Measurements from ENCODE around the gene CSTPP1.

CSTPP1 gene

DNA sequence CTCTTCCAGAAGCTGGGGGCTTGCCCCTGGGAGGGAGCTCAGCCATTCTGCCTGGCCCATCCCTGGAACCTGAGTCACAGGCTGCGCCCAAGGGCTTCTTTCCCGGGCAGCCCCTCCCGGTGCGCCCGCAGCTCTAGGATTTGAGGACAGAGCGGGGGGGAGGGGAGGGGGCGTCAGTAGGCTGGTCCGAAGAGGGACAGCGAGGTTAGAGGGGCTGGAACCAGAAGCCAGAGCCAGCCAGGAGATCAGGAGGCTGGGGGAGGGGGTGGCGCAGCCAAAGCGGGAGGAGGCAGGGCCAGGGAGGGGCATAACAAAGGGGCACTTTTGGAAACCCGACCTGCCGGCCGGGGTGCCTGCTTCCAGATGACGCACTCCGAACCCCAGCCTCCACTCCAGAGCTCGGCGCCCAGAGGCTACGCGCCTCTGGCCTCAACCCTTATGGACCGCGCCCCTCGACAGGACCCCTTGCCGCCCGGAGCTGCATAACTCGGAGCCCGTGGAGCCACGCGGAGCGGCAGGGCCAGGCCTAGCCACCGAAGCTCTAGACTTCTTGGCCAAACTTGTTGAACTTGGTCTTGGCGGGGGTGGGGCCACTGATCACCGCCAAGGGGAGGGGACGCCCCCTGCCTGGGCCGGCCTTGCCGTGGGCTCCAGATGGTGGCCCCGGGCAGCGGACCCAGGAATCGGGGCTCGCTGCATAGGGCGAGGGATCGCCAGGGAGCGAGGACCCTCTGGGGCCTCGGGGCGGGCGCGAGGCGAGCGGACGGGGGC, 248.9 kb downstream of the CSTPP1 start:
- Histone ChIP-seq H4K20me1 (ENCODE audit: insufficient read depth, low read length) (no peaks in the 10 kb centered on the region), H3K27ac (ENCODE audit: low read length) (no peak overlapping the region), H3K4me3 (ENCODE audit: low read depth in 1 of 2, low read length in 2 of 2) (peak overlapping the region; percentile 45 to 67; a peak in 3 of 4 replicates), H2AFZ (ENCODE audit: low read depth, low read length) (peak overlapping the region; percentile 78), H3K79me2 (ENCODE audit: insufficient read depth, low read length) (no peaks in the 10 kb centered on the region), H3K9me3 (ENCODE audit: insufficient read depth, low read length, severe bottlenecking) (no peaks in the 10 kb centered on the region), H3K4me1 (ENCODE audit: insufficient read depth, low read length) (peaks cover 22% of the 10 kb centered on the region), H3K27me3 (ENCODE audit: insufficient read depth, low read length, poor library complexity) (peaks cover 27% of the 10 kb centered on the region), H3K36me3 (ENCODE audit: insufficient read depth, low read length) (no peaks in the 10 kb centered on the region), H3K9ac (ENCODE audit: low read depth, low read length) (peak overlapping the region; percentile 62), H3K4me2 (ENCODE audit: insufficient read depth, low read length) (peak overlapping the region; percentile 87)
- no peak for TF ChIP-seq EZH2 (IDR thresholded peaks at IDR 0.05; ENCODE audit: borderline replicate concordance, low read depth, low read length, severe bottlenecking)
- TF ChIP-seq, protein P1, sequence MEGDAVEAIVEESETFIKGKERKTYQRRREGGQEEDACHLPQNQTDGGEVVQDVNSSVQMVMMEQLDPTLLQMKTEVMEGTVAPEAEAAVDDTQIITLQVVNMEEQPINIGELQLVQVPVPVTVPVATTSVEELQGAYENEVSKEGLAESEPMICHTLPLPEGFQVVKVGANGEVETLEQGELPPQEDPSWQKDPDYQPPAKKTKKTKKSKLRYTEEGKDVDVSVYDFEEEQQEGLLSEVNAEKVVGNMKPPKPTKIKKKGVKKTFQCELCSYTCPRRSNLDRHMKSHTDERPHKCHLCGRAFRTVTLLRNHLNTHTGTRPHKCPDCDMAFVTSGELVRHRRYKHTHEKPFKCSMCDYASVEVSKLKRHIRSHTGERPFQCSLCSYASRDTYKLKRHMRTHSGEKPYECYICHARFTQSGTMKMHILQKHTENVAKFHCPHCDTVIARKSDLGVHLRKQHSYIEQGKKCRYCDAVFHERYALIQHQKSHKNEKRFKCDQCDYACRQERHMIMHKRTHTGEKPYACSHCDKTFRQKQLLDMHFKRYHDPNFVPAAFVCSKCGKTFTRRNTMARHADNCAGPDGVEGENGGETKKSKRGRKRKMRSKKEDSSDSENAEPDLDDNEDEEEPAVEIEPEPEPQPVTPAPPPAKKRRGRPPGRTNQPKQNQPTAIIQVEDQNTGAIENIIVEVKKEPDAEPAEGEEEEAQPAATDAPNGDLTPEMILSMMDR (IDR thresholded peaks at IDR 0.05; ENCODE audit: borderline replicate concordance, extremely low read depth, low read length, poor library complexity, severe bottlenecking), result no peak
- ATAC-seq (ENCODE audit: insufficient read depth, low read depth) (no peak), DNase-seq (no peak)

DNA sequence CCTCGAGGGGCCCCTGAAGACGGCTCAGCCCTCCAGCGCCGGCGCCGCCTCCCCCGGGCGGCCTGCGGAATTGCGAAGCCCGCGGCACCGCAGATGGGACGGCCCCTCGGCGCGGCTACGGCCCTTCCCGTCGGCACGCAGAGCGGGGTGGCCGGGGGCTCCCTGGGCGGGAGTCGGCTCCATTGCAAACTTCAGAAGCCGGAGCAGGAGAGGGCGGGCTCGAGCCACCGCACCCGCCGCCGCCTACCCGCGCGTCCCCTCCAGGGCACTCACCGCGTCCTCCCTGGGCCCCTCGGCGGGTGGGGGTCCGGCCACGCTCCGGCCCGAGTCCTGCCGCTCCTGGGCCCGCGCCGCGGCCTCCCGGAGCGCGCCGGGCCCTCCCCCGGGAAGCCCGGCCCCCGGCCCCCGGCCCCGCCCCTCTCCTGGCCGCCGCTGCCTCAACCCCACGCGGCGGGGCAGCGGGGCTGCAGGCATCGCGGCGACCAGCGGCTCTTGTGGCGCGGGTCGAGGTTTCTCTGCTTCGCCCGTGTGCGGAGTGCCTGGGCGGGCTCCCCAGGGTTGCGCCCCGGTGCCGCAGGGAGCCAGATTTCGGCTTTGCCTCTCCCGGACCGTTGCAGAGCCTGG, 249.6 kb downstream of the CSTPP1 start, which contains the start of gene PACSIN3:
TSS of gene PACSIN3 (minus strand) at position 359 of the 624 bp plus-strand sequence. CDS start 3,707 bp downstream, outside the sequence.
- Histone ChIP-seq H3K4me2 (ENCODE audit: insufficient read depth, low read length) (peak within 1 kb of the TSS; percentile 87), H3K27me3 (ENCODE audit: insufficient read depth, low read length, poor library complexity) (peaks cover 27% of the 10 kb centered on the region), H4K20me1 (ENCODE audit: insufficient read depth, low read length) (no peaks in the 10 kb centered on the region), H3K4me1 (ENCODE audit: insufficient read depth, low read length) (peaks cover 22% of the 10 kb centered on the region), H3K9ac (ENCODE audit: low read depth, low read length) (peak within 1 kb of the TSS; percentile 62), H2AFZ (ENCODE audit: low read depth, low read length) (peak within 1 kb of the TSS; percentile 78), H3K9me3 (ENCODE audit: insufficient read depth, low read length, severe bottlenecking) (no peaks in the 10 kb centered on the region), H3K27ac (ENCODE audit: low read length) (no peak within 1 kb of the TSS), H3K4me3 (ENCODE audit: low read depth in 1 of 2, low read length in 2 of 2) (peak within 1 kb of the TSS; percentile 45 to 67; a peak in 3 of 4 replicates), H3K36me3 (ENCODE audit: insufficient read depth, low read length) (no peaks in the 10 kb centered on the region), H3K79me2 (ENCODE audit: insufficient read depth, low read length) (no peaks in the 10 kb centered on the region)
- TF ChIP-seq, protein P1 (IDR thresholded peaks at IDR 0.05; ENCODE audit: borderline replicate concordance, extremely low read depth, low read length, poor library complexity, severe bottlenecking), result peak; percentile 20
- peak; percentile 20 for TF ChIP-seq EZH2 (IDR thresholded peaks at IDR 0.05; ENCODE audit: borderline replicate concordance, low read depth, low read length, severe bottlenecking)
- DNase-seq, result peak; percentile 39
- ATAC-seq (ENCODE audit: insufficient read depth, low read depth), result peak; percentile 76

DNA sequence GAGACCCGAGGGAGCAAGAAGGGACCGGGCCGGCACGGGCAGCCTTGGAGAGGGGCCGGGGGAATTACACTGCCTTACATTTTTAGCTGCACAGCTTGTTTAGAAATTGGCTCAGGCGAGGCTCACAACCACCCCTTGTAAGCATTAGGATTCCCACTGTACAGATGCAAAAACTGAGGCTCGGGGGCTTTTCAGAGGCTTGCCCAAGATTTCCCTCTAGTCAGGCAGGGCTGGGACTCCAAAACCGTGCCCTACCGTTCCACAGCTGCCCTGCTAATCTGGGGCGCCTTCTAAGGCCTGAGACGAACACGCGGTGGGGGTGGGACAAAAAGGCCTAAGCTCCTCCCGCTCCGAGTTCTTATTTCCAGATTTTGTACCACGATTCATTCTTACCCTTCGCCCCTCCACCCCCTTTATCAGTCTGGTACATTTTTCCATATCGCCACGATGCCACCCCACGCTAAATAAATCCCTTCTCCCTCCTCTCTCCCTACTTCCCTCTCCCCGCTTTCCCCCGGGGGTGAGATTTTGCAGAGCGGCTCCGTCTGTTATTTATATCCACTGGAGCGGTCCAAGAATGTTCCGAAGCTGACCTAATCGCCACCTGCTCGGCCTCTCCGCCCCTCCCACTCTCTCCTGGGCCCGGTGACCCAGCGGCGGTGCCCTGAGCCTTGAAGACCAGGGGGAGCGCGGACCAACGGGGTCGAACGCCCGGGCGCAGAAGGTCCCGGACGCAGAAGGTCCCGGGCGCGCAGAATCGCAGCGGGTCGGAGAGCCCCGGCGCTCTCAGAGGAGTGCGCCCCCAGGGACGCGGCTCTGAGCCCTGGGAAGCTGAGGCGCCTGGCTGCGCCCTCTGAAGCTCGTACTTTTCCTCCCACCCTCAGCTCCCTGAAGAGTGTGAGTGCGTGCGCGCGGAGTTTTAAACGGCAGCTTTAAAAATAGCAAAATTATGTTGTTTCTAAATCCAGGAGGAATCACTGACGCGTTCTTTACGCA, 250.4 kb downstream of the CSTPP1 start:
- Histone ChIP-seq H3K36me3 (ENCODE audit: insufficient read depth, low read length) (no peaks in the 10 kb centered on the region), H4K20me1 (ENCODE audit: insufficient read depth, low read length) (no peaks in the 10 kb centered on the region), H3K9me3 (ENCODE audit: insufficient read depth, low read length, severe bottlenecking) (no peaks in the 10 kb centered on the region), H3K27me3 (ENCODE audit: insufficient read depth, low read length, poor library complexity) (peaks cover 27% of the 10 kb centered on the region), H3K4me2 (ENCODE audit: insufficient read depth, low read length) (peak overlapping the region; percentile 87), H3K4me1 (ENCODE audit: insufficient read depth, low read length) (peaks cover 22% of the 10 kb centered on the region), H3K27ac (ENCODE audit: low read length) (no peak overlapping the region), H3K9ac (ENCODE audit: low read depth, low read length) (peak overlapping the region; percentile 62; the same call in 1 of the 2 replicates), H3K4me3 (ENCODE audit: low read depth in 1 of 2, low read length in 2 of 2) (peak overlapping the region in 1 of 2 experiments; percentile 67; a peak in 3 of 4 replicates), H2AFZ (ENCODE audit: low read depth, low read length) (peak overlapping the region; percentile 63), H3K79me2 (ENCODE audit: insufficient read depth, low read length) (no peaks in the 10 kb centered on the region)
- DNase-seq (peak; percentile 27), ATAC-seq (ENCODE audit: insufficient read depth, low read depth) (peak; percentile 8; the same call in 2 of the 3 replicates)
- TF ChIP-seq EZH2 (IDR thresholded peaks at IDR 0.05; ENCODE audit: borderline replicate concordance, low read depth, low read length, severe bottlenecking), result no peak
- TF ChIP-seq, protein P1 (IDR thresholded peaks at IDR 0.05; ENCODE audit: borderline replicate concordance, extremely low read depth, low read length, poor library complexity, severe bottlenecking), result no peak

Measured in DND-41 (cell line).